ENCODE results near the gene SNX22. TPM values are rescaled to one million over a fixed set of nuclear protein-coding genes. Genes with fewer than 3 reads are reported as not detected.

The SNX22 gene
- total RNA-seq, 1 experiment from 2014 or later, result 0.91 TPM

- no peaks in the 10 kb centered on the region for H3K27me3 ChIP-seq (replicated peaks; ENCODE audit: control insufficient read depth, insufficient read depth, low read length)
- Mint-ChIP-seq H3K9me3 (ENCODE audit: unreplicated experiment) (no peaks in the 10 kb centered on the region), H3K27me3 (ENCODE audit: insufficient read depth, unreplicated experiment) (no peaks in the 10 kb centered on the region), H3K4me3 (ENCODE audit: unreplicated experiment) (no peak overlapping the region), H3K36me3 (ENCODE audit: insufficient read depth, unreplicated experiment) (peaks cover 26% of the 10 kb centered on the region), H3K27ac (ENCODE audit: unreplicated experiment) (no peak overlapping the region), H3K4me1 (ENCODE audit: low read depth, unreplicated experiment) (no peaks in the 10 kb centered on the region)
- H3K4me3 ChIP-seq (ENCODE audit: low read depth, low read length), result no peak overlapping the region
- POLR2A ChIA-PET, result no interaction called here
- no peaks in the 10 kb centered on the region for H3K9me3 ChIP-seq
- no peak for TF ChIP-seq CTCF (IDR thresholded peaks at IDR 0.05; ENCODE audit: insufficient read depth in 1 of 2, low read depth in 1 of 2, low read length in 1 of 2, severe bottlenecking in 1 of 2, unreplicated experiment in 1 of 2)
- H3K36me3 ChIP-seq (ENCODE audit: control insufficient read depth, insufficient read depth, low read length), result no peaks in the 10 kb centered on the region
- CTCF ChIA-PET, result no interaction called here
- H3K4me1 ChIP-seq, result no peaks in the 10 kb centered on the region
- intact Hi-C loops (cut with micrococcal nuclease; ENCODE audit: unreplicated experiment), result no loop called here
- no peak for DNase-seq
- no TSS peak for BruUV-seq (replicated peaks)
Observed at GRCh38 chr15:64144565-64145281, 6.8 kb upstream of the SNX22 start.

DNA sequence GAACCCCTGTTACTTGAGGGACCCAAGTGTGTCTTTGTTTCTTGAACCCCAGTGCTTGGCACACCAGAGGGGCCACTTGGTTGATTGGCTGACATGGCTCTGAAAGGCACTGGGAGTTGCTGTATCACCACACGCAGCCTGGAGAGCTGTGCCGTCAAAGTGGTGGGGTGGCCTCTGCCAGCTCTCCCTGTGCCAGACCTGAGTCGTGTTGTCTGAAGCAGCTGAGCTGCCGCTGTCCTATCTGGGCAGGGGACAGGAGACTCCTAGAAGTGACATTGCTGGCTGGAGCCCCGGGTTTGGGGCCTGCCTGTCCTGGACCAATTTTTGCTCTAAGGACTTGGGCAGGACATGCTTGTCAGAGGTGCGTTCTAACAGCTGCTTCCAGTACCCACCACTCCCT is 5.5 kb upstream of the SNX22 start:
- no peaks in the 10 kb centered on the region for H3K4me1 Mint-ChIP-seq (ENCODE audit: low read depth, unreplicated experiment)
- no peak for TF ChIP-seq CTCF (IDR thresholded peaks at IDR 0.05; ENCODE audit: insufficient read depth in 1 of 2, low read depth in 1 of 2, low read length in 1 of 2, severe bottlenecking in 1 of 2, unreplicated experiment in 1 of 2)
- peaks cover 2% of the 10 kb centered on the region; the same call in 1 of the 2 replicates for H3K4me1 ChIP-seq
- no TSS peak for BruUV-seq (replicated peaks)
- intact Hi-C loops (cut with micrococcal nuclease; ENCODE audit: unreplicated experiment), result no loop called here
- POLR2A ChIA-PET, result no interaction called here
- H3K9me3 Mint-ChIP-seq (ENCODE audit: unreplicated experiment), result no peaks in the 10 kb centered on the region
- H3K36me3 Mint-ChIP-seq (ENCODE audit: insufficient read depth, unreplicated experiment), result peaks cover 26% of the 10 kb centered on the region
- H3K36me3 ChIP-seq (ENCODE audit: control insufficient read depth, insufficient read depth, low read length), result no peaks in the 10 kb centered on the region
- no peak overlapping the region for H3K27ac Mint-ChIP-seq (ENCODE audit: unreplicated experiment)
- no peak for DNase-seq
- H3K27me3 ChIP-seq (replicated peaks; ENCODE audit: control insufficient read depth, insufficient read depth, low read length), result no peaks in the 10 kb centered on the region
- H3K4me3 Mint-ChIP-seq (ENCODE audit: unreplicated experiment), result no peak overlapping the region
- no peak overlapping the region for H3K4me3 ChIP-seq (ENCODE audit: low read depth, low read length)
- H3K27me3 Mint-ChIP-seq (ENCODE audit: insufficient read depth, unreplicated experiment), result no peaks in the 10 kb centered on the region
- H3K9me3 ChIP-seq, result no peaks in the 10 kb centered on the region
- CTCF ChIA-PET, result no interaction called here

DNA sequence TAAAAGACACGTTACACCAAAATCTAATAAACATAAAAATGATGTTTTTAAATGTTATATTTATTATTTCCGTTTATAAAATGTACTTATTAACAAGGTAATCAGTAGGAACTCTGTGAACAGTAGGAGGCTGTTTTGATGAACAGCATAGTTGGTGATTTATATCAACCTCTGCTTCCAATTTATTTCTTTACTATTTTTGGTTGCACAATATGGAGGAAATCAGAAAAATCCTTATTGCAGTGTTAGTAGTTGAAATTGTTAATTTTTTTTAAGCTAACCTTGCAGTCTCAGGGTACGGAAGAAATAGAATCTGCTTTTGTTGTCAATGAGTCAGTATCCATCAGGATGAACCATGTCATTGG is 5.0 kb upstream of the SNX22 start:
- Mint-ChIP-seq H3K27me3 (ENCODE audit: insufficient read depth, unreplicated experiment) (no peaks in the 10 kb centered on the region), H3K4me1 (ENCODE audit: low read depth, unreplicated experiment) (no peaks in the 10 kb centered on the region), H3K27ac (ENCODE audit: unreplicated experiment) (no peak overlapping the region), H3K4me3 (ENCODE audit: unreplicated experiment) (no peak overlapping the region), H3K9me3 (ENCODE audit: unreplicated experiment) (no peaks in the 10 kb centered on the region), H3K36me3 (ENCODE audit: insufficient read depth, unreplicated experiment) (peaks cover 26% of the 10 kb centered on the region)
- H3K27me3 ChIP-seq (replicated peaks; ENCODE audit: control insufficient read depth, insufficient read depth, low read length), result no peaks in the 10 kb centered on the region
- TF ChIP-seq CTCF (IDR thresholded peaks at IDR 0.05; ENCODE audit: insufficient read depth in 1 of 2, low read depth in 1 of 2, low read length in 1 of 2, severe bottlenecking in 1 of 2, unreplicated experiment in 1 of 2), result no peak
- ChIA-PET POLR2A (no interaction called here), CTCF (no interaction called here)
- no peaks in the 10 kb centered on the region for H3K36me3 ChIP-seq (ENCODE audit: control insufficient read depth, insufficient read depth, low read length)
- H3K4me1 ChIP-seq, result peaks cover 5% of the 10 kb centered on the region; the same call in 1 of the 2 replicates
- no TSS peak for BruUV-seq (replicated peaks)
- H3K4me3 ChIP-seq (ENCODE audit: low read depth, low read length), result no peak overlapping the region
- H3K9me3 ChIP-seq, result no peaks in the 10 kb centered on the region
- DNase-seq, result no peak
- intact Hi-C loops (cut with micrococcal nuclease; ENCODE audit: unreplicated experiment), result no loop called here

Measured in Caco-2 (cell line).